NCI-H2107 (cell line): ENCODE results near the gene SLC14A1.

ENCODE experiments used
- DNase-seq: peaks from one replicate; lab custom pipeline; 2025; lab: John Stamatoyannopoulos, UW

The SLC14A1 gene

DNA sequence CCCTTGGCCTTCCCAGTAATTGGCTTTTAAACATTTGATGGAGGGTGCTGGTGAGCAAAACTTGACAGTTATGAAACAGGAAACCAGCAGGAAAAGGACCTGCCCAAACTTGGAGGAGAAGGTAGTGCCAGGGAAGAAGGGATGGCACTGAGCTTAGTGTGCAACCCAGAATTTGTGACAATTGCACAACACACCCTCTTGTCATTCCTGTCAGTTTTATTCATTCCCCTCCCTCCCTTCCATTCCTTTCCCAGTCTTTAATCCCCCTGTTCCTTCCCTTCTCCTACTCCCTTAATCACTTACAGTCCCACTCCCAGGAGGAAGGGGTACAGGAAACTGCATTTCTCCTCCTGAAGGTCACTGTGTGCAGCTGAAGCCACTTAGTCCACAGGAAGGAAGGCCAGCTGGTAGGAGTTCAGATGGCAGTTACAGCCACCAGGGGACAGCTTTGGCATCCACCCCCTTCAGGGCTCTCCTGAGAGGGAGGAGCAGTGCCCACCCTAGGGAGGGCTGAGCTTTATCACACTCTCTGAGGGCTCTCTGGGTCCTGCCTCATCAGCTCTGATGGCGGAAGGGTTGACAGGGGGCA lies 77.5 kb downstream of the SLC14A1 start:
- DNase-seq: no peak
